ENCODE measurements around the gene PPP4R3B. TPM values are rescaled to one million over a fixed set of nuclear protein-coding genes. Genes with fewer than 3 reads are reported as not detected.

Gene PPP4R3B
- total RNA-seq, 1 experiment from 2014 or later, result 97.2 TPM

- Mint-ChIP-seq H3K4me1 (ENCODE audit: insufficient read depth, unreplicated experiment) (peaks cover 11% of the 10 kb centered on the region), H3K27ac (ENCODE audit: low read depth, unreplicated experiment) (no peak overlapping the region), H3K4me3 (ENCODE audit: unreplicated experiment) (no peak overlapping the region), H3K36me3 (ENCODE audit: insufficient read depth, unreplicated experiment) (peaks cover 100% of the 10 kb centered on the region), H3K27me3 (ENCODE audit: insufficient read depth, unreplicated experiment) (no peaks in the 10 kb centered on the region), H3K9me3 (ENCODE audit: unreplicated experiment) (peaks cover 8% of the 10 kb centered on the region)
- no peak for DNase-seq (ENCODE audit: unreplicated experiment)
- intact Hi-C loops (cut with micrococcal nuclease), result no loop called here
- CTCF ChIA-PET, result no interaction called here
- POLR2A ChIA-PET, result interaction anchor here (1.2 kb wide), 1 partner anchor 9 kb away, joined by 3 read pairs; no protein-coding TSS in a partner anchor
- no peak for TF ChIP-seq CTCF (IDR thresholded peaks at IDR 0.05; ENCODE audit: unreplicated experiment)
- BruUV-seq (replicated peaks), result no TSS peak
Measured at GRCh38 chr2:55560855-55561254, 56.6 kb downstream of the PPP4R3B start.

GRCh38 chr2:55556809-55557208 is 60.6 kb downstream of the PPP4R3B start:
- intact Hi-C loops (cut with micrococcal nuclease), result no loop called here
- H3K4me1 Mint-ChIP-seq (ENCODE audit: insufficient read depth, unreplicated experiment), result peaks cover 11% of the 10 kb centered on the region
- no peaks in the 10 kb centered on the region for H3K27me3 Mint-ChIP-seq (ENCODE audit: insufficient read depth, unreplicated experiment)
- POLR2A ChIA-PET, result interaction anchor here (0.6 to 1.5 kb wide), 4 partner anchors 11 to 60 kb away, joined by 3 to 7 read pairs (median 4); partner anchors contain the start of gene PPP4R3B
- CTCF ChIA-PET, result interaction anchor here (0.6 to 0.7 kb wide), 3 partner anchors 9 to 92 kb away, joined by 3 read pairs; no protein-coding TSS in a partner anchor
- no peak overlapping the region for H3K4me3 Mint-ChIP-seq (ENCODE audit: unreplicated experiment)
- H3K27ac Mint-ChIP-seq (ENCODE audit: low read depth, unreplicated experiment), result peak overlapping the region; percentile 33
- no peak for DNase-seq (ENCODE audit: unreplicated experiment)
- peaks cover 94% of the 10 kb centered on the region for H3K36me3 Mint-ChIP-seq (ENCODE audit: insufficient read depth, unreplicated experiment)
- no peak for TF ChIP-seq CTCF (IDR thresholded peaks at IDR 0.05; ENCODE audit: unreplicated experiment)
- BruUV-seq (replicated peaks), result no TSS peak
- H3K9me3 Mint-ChIP-seq (ENCODE audit: unreplicated experiment), result no peaks in the 10 kb centered on the region

DNA sequence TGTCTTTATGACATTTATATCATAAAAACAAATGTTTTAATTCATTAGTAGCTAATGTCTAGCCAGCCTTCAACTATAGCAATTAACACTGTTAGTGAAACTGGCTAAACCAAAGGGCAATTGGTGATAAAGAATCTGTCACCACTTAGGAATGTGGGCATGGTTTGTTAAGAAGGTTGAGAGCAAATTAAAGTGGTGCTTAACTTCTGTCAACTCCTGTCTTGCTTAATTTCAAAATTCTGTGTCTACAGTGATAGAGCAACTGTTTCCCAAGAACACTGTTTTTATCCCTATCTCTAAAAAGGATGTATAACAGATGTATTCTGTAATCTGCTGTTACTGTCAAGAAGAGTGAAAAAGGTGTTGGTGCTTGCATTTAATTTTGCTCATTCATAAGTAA is 61.4 kb downstream of the PPP4R3B start:
- TF ChIP-seq CTCF (IDR thresholded peaks at IDR 0.05; ENCODE audit: unreplicated experiment), result no peak
- Mint-ChIP-seq H3K36me3 (ENCODE audit: insufficient read depth, unreplicated experiment) (peaks cover 89% of the 10 kb centered on the region), H3K27me3 (ENCODE audit: insufficient read depth, unreplicated experiment) (no peaks in the 10 kb centered on the region), H3K4me1 (ENCODE audit: insufficient read depth, unreplicated experiment) (peaks cover 11% of the 10 kb centered on the region), H3K4me3 (ENCODE audit: unreplicated experiment) (no peak overlapping the region), H3K9me3 (ENCODE audit: unreplicated experiment) (no peaks in the 10 kb centered on the region), H3K27ac (ENCODE audit: low read depth, unreplicated experiment) (peak overlapping the region; percentile 33)
- peak; percentile 56 for DNase-seq (ENCODE audit: unreplicated experiment)
- POLR2A ChIA-PET, result interaction anchor here (0.6 to 1.3 kb wide), 4 partner anchors 11 to 61 kb away, joined by 3 to 7 read pairs (median 4); partner anchors contain the start of genes CFAP36 and PPP4R3B
- no TSS peak for BruUV-seq (replicated peaks)
- intact Hi-C loops (cut with micrococcal nuclease), result no loop called here
- CTCF ChIA-PET, result interaction anchor here (0.7 kb wide), 2 partner anchors 91 to 632 kb away, joined by 3 to 7 read pairs; no protein-coding TSS in a partner anchor

- peaks cover 86% of the 10 kb centered on the region for H3K36me3 Mint-ChIP-seq (ENCODE audit: insufficient read depth, unreplicated experiment)
- H3K27ac Mint-ChIP-seq (ENCODE audit: low read depth, unreplicated experiment), result no peak overlapping the region
- CTCF ChIA-PET, result interaction anchor here (0.6 to 1.2 kb wide), 2 partner anchors 52 to 265 kb away, joined by 3 read pairs; no protein-coding TSS in a partner anchor
- TF ChIP-seq CTCF (IDR thresholded peaks at IDR 0.05; ENCODE audit: unreplicated experiment), result no peak
- no peaks in the 10 kb centered on the region for H3K9me3 Mint-ChIP-seq (ENCODE audit: unreplicated experiment)
- BruUV-seq (replicated peaks), result no TSS peak
- POLR2A ChIA-PET, result interaction anchor here (1.0 to 1.2 kb wide), 2 partner anchors 10 to 11 kb away, joined by 3 to 4 read pairs; no protein-coding TSS in a partner anchor
- no peaks in the 10 kb centered on the region for H3K27me3 Mint-ChIP-seq (ENCODE audit: insufficient read depth, unreplicated experiment)
- peaks cover 11% of the 10 kb centered on the region for H3K4me1 Mint-ChIP-seq (ENCODE audit: insufficient read depth, unreplicated experiment)
- DNase-seq (ENCODE audit: unreplicated experiment), result no peak
- intact Hi-C loops (cut with micrococcal nuclease), result no loop called here
- no peak overlapping the region for H3K4me3 Mint-ChIP-seq (ENCODE audit: unreplicated experiment)
Measured at GRCh38 chr2:55553321-55553720, 64.1 kb downstream of the PPP4R3B start.

Measured in MCF 10A (cell line).